Measurements from ENCODE around the gene SEC61A2.

DNA sequence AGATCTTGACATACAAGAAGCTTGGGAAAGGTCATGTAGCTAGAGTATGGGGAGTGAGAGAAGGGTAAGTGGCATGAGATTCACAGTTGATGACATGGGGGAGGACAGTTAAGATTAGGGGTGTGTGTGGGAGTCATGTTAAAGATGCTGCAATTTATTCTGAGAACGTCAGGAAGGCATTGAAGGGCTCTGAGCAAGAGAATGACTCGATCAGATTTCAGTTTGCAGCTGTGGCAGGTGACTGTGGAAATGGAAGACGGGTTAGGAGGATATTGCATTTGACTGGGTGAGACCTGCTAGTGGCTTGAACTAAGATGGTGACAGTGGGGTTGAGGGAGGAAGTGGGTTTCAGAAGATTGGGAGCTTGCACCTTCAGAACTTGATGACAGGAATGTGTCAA lies 72.1 kb downstream of the SEC61A2 start:
- TF ChIP-seq, protein P1, sequence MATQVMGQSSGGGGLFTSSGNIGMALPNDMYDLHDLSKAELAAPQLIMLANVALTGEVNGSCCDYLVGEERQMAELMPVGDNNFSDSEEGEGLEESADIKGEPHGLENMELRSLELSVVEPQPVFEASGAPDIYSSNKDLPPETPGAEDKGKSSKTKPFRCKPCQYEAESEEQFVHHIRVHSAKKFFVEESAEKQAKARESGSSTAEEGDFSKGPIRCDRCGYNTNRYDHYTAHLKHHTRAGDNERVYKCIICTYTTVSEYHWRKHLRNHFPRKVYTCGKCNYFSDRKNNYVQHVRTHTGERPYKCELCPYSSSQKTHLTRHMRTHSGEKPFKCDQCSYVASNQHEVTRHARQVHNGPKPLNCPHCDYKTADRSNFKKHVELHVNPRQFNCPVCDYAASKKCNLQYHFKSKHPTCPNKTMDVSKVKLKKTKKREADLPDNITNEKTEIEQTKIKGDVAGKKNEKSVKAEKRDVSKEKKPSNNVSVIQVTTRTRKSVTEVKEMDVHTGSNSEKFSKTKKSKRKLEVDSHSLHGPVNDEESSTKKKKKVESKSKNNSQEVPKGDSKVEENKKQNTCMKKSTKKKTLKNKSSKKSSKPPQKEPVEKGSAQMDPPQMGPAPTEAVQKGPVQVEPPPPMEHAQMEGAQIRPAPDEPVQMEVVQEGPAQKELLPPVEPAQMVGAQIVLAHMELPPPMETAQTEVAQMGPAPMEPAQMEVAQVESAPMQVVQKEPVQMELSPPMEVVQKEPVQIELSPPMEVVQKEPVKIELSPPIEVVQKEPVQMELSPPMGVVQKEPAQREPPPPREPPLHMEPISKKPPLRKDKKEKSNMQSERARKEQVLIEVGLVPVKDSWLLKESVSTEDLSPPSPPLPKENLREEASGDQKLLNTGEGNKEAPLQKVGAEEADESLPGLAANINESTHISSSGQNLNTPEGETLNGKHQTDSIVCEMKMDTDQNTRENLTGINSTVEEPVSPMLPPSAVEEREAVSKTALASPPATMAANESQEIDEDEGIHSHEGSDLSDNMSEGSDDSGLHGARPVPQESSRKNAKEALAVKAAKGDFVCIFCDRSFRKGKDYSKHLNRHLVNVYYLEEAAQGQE (IDR thresholded peaks at IDR 0.05; ENCODE audit: low read depth) = no peak
- TF ChIP-seq TCF12 (IDR thresholded peaks at IDR 0.05; ENCODE audit: low read depth) (no peak), NFIC (IDR thresholded peaks at IDR 0.05) (no peak), EGR1 (IDR thresholded peaks at IDR 0.05) (no peak), FOXM1 (IDR thresholded peaks at IDR 0.05; ENCODE audit: borderline replicate concordance, low read depth) (no peak), YY1 (IDR thresholded peaks at IDR 0.05; ENCODE audit: low read depth) (no peak), EP300 (IDR thresholded peaks at IDR 0.05; ENCODE audit: borderline replicate concordance) (no peak)
- TF ChIP-seq, protein P2, sequence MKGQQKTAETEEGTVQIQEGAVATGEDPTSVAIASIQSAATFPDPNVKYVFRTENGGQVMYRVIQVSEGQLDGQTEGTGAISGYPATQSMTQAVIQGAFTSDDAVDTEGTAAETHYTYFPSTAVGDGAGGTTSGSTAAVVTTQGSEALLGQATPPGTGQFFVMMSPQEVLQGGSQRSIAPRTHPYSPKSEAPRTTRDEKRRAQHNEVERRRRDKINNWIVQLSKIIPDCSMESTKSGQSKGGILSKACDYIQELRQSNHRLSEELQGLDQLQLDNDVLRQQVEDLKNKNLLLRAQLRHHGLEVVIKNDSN (IDR thresholded peaks at IDR 0.05) = no peak

Data from Ishikawa (cell line).